GM10248 (cell line): ENCODE measurements around the gene FOCAD.

Experiments
- CTCF ChIA-PET: fragments of 300-600 bp; sonication (Branson Sonifier 250); formaldehyde crosslinking; extraction: SDS; loops from one replicate; lab custom pipeline; 2021; ENCODE audit warnings: antibody characterized with exemption; lab: Yijun Ruan, JAX
- POLR2A ChIA-PET: fragments of 350-650 bp; sonication (Branson Sonifier 250); formaldehyde crosslinking; extraction: SDS; loops from one replicate; lab custom pipeline; 2020; ENCODE audit warnings: antibody characterized with exemption; lab: Yijun Ruan, JAX
- DNase-seq: peaks from one replicate; pipeline ENCODE4 v3.0.0; 2012; ENCODE audit errors: extremely low spot score
- TF ChIP-seq, protein P1 (sequence below): IDR thresholded peaks from 2 replicates; pipeline ENCODE4 v1.5.1; 2012; ENCODE audit warnings: mild to moderate bottlenecking, low read depth; ENCODE audit errors: extremely low read depth, missing control alignments, control extremely low read depth

The FOCAD gene

DNA sequence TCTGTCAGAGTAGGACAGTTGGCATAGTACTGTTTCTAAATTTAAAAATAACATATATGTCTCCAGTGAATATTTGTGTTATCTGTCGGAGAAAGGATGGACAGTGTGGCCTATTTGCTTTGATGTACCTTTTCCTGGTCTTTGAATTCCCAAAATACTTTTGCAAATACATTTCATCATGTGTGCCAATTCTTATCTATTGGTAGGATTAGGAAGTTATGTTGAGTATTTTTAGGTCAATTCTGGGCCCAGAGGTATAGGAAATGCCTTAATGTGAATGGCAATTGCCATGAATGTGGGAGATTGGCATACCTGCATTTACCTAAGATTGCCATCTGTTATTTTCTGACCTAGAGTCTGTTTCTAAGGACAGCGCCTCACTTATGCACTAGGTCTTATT lies 5.8 kb downstream of the FOCAD start:
- ChIA-PET POLR2A (no interaction called here), CTCF (interaction anchor here (0.8 to 1.8 kb wide), 5 partner anchors 10 to 421 kb away, joined by 3 to 5 read pairs (median 5); no protein-coding TSS in a partner anchor)
- TF ChIP-seq, protein P1, sequence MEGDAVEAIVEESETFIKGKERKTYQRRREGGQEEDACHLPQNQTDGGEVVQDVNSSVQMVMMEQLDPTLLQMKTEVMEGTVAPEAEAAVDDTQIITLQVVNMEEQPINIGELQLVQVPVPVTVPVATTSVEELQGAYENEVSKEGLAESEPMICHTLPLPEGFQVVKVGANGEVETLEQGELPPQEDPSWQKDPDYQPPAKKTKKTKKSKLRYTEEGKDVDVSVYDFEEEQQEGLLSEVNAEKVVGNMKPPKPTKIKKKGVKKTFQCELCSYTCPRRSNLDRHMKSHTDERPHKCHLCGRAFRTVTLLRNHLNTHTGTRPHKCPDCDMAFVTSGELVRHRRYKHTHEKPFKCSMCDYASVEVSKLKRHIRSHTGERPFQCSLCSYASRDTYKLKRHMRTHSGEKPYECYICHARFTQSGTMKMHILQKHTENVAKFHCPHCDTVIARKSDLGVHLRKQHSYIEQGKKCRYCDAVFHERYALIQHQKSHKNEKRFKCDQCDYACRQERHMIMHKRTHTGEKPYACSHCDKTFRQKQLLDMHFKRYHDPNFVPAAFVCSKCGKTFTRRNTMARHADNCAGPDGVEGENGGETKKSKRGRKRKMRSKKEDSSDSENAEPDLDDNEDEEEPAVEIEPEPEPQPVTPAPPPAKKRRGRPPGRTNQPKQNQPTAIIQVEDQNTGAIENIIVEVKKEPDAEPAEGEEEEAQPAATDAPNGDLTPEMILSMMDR = no peak
- no peak for DNase-seq

DNA sequence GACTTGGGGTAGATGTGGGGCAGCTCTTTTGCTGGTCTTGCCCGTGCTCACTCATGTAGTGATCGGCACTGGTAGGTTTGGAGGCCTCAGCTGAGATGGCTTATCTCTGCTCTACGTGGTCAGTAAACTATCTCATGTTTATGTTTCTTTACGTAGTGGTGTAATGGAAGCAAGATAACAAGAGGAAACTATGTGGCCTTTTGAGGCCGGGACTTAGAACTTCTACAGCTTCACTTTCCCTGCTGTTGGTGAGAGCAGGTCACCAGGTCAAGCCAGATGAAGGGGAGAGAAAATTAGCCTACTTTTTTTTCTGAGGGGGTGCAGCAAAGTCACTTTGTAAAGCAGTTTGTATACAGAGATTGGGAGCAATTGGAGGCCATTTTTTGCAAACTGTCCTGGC lies 8.5 kb downstream of the FOCAD start:
- DNase-seq = no peak
- CTCF ChIA-PET = interaction anchor here (1.5 kb wide), 1 partner anchor 68 kb away, joined by 3 read pairs; no protein-coding TSS in a partner anchor

GRCh38 chr9:20693068-20693467 lies 9.0 kb downstream of the FOCAD start:
- no peak for DNase-seq

More for the DNA sequence above, 8.5 kb downstream of the FOCAD start:
- TF ChIP-seq, protein P1 = no peak
- POLR2A ChIA-PET = no interaction called here

DNA sequence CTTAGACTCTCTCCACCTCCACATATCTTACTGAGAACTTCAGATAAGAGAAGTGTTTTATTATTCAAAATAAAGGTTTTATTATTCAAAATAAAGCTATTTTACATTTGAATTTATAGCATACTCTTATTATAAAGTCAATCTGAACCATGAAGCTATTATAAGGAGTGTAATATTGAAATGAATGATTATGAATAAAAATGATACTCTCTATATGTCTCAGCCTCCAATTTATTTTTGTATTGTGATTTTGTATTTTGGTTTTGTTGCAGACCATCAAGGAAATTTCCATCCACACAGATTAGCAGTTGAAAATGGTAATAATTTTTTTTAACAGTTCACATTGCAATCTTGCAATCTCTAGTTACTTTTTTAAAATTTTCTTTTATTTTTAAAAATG lies 10.2 kb downstream of the FOCAD start:
- CTCF ChIA-PET = interaction anchor here (1.4 kb wide), 1 partner anchor 10 kb away, joined by 4 read pairs; no protein-coding TSS in a partner anchor
- TF ChIP-seq, protein P1 = no peak
- DNase-seq = no peak
- POLR2A ChIA-PET = interaction anchor here (0.7 kb wide), 1 partner anchor 10 kb away, joined by 3 read pairs; the partner anchor contains the start of gene FOCAD

More at GRCh38 chr9:20693068-20693467, 9.0 kb downstream of the FOCAD start:
- CTCF ChIA-PET = interaction anchor here (1.4 kb wide), 1 partner anchor 11 kb away, joined by 4 read pairs; no protein-coding TSS in a partner anchor
- POLR2A ChIA-PET = no interaction called here
- TF ChIP-seq, protein P1 = no peak

GRCh38 chr9:20697021-20697719 lies 13.1 kb downstream of the FOCAD start:
- POLR2A ChIA-PET = no interaction called here
- DNase-seq = no peak
- TF ChIP-seq, protein P1 = no peak
- CTCF ChIA-PET = interaction anchor here (0.8 to 0.9 kb wide), 3 partner anchors 9 to 189 kb away, joined by 3 read pairs; no protein-coding TSS in a partner anchor

- CTCF ChIA-PET = interaction anchor here (0.7 to 1.7 kb wide), 7 partner anchors 12 to 241 kb away, joined by 3 to 5 read pairs (median 3); partner anchors contain the start of gene FOCAD
- no peak for DNase-seq
- TF ChIP-seq, protein P1 = no peak
- POLR2A ChIA-PET = no interaction called here
Measured at GRCh38 chr9:20698782-20699181, 14.7 kb downstream of the FOCAD start.
